ENCODE results near the gene RIMS4. TPM values are rescaled to one million over a fixed set of nuclear protein-coding genes. Genes with fewer than 3 reads are reported as not detected.
"Not testable (repeated sequence)": the region's sequence is repeated elsewhere in the genome, so short reads cannot be mapped to it uniquely, and the experiment has no call there.

Gene RIMS4
- total RNA-seq, 2 experiments from 2014 or later, result not detected

DNA sequence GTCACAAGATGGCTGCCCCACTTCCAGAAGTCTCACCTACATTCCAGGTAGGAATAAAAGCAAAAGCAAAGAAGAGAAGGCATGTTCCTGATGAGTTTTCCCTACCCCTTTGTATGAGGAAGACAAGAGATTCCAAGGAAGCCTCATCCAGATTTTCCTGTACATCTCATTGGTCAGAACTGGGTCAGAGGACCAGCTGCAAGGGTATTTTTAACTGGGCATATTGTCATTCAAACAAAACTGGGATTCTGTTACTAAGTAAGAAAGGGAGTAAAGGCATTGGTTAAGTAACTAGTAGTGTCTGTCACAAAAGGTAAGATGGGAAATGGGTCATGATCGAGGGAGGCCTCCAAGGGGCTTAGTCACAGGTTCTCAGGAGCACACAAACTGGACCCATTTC lies 28.2 kb upstream of the RIMS4 start:
- Mint-ChIP-seq H3K36me3 (ENCODE audit: low read depth) (no peaks in the 10 kb centered on the region), H3K4me3 (no peak overlapping the region), H3K27me3 (peaks cover 10% of the 10 kb centered on the region), H3K4me1 (no peaks in the 10 kb centered on the region), H3K9me3 (no peaks in the 10 kb centered on the region), H3K27ac (no peak overlapping the region)
- POLR2A ChIA-PET, result no interaction called here
- no peak for DNase-seq
- CTCF ChIA-PET, result interaction anchor here (1.0 kb wide), 1 partner anchor 14 kb away, joined by 3 read pairs; no protein-coding TSS in a partner anchor

DNA sequence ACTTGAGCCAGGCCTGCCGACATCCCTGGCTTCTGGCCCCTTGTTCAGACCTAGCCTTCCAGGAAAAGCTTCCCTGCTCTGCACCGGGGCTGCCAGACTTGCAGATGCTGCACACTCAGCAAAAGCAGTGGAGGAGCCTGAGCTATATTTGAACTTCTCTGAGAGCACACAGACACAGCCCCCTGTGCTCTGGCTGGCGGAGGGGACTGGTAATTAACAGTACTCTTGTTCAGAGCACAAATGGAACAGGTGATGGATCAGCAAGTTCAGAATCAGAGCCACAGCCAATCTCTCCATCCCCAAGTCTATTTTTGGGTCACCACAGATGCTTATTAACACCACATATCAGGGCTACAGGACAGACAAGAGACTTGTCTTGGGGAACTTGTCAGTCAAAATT lies 27.6 kb upstream of the RIMS4 start:
- Mint-ChIP-seq H3K4me1 (no peaks in the 10 kb centered on the region), H3K9me3 (no peaks in the 10 kb centered on the region), H3K27me3 (peaks cover 10% of the 10 kb centered on the region), H3K36me3 (ENCODE audit: low read depth) (no peaks in the 10 kb centered on the region), H3K4me3 (no peak overlapping the region), H3K27ac (no peak overlapping the region)
- ChIA-PET CTCF (no interaction called here), POLR2A (no interaction called here)
- DNase-seq, result no peak

DNA sequence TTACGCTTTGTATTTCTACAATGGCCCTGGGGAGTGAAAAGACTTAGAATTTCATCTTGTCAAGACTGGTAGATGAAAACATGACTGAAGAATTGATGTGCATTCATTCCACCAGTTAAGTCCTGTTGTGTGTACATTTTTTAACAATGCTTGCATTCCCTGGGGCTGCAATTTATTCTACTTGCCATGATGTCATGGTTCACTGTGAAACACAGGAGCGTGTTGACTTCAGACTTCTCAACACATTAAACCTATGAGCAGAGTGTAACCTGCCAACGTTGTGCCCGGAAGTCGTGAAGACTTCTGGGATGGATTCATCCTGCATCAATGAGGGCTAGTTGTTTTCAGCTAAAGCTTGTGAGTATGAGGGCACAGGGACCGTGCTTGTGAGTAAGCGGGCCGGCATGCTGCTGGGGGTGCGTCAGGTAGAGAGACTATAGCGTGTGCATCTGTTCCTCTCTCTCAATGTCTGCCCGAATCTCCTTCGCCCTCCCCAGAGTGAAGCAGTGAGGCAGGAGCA lies 26.3 kb upstream of the RIMS4 start:
- peaks cover 7% of the 10 kb centered on the region for H3K27me3 Mint-ChIP-seq

DNA sequence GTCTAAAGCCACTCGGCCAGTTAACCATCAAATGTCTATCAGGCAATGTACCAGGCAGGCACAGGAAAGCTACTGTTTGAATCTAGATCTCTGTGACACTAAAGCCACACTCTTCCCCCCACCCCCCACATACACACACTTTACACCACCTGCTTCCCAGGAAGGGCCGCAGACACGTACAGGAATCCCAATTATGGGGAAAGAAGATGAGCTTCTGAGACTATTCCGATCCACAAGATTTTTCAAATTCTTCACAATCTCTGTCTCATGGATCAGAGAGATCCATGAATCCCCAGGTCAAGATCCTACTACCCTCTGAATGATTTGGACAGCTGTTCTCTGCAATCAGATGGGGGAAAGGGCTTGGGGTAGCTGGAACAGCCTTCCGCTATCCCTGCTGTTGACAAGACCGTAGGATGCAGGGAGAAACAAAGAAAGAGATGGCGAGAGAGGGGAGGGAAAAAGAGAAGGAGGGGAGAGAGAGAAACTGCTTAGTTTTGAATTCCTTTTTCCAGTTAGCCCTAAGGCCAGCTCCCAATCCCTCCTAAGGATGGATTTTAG lies 25.4 kb upstream of the RIMS4 start:
- Mint-ChIP-seq H3K27ac (no peak overlapping the region), H3K36me3 (ENCODE audit: low read depth) (no peaks in the 10 kb centered on the region), H3K27me3 (peaks cover 12% of the 10 kb centered on the region), H3K9me3 (no peaks in the 10 kb centered on the region), H3K4me3 (no peak overlapping the region), H3K4me1 (no peaks in the 10 kb centered on the region)
- CTCF ChIA-PET, result no interaction called here
- POLR2A ChIA-PET, result no interaction called here
- DNase-seq, result no peak

More for the DNA sequence above, 26.3 kb upstream of the RIMS4 start:
- CTCF ChIA-PET, result no interaction called here
- H3K4me3 Mint-ChIP-seq, result no peak overlapping the region
- H3K9me3 Mint-ChIP-seq, result no peaks in the 10 kb centered on the region
- no peaks in the 10 kb centered on the region for H3K4me1 Mint-ChIP-seq
- POLR2A ChIA-PET, result no interaction called here
- H3K36me3 Mint-ChIP-seq (ENCODE audit: low read depth), result no peaks in the 10 kb centered on the region
- no peak for DNase-seq
- no peak overlapping the region for H3K27ac Mint-ChIP-seq

DNA sequence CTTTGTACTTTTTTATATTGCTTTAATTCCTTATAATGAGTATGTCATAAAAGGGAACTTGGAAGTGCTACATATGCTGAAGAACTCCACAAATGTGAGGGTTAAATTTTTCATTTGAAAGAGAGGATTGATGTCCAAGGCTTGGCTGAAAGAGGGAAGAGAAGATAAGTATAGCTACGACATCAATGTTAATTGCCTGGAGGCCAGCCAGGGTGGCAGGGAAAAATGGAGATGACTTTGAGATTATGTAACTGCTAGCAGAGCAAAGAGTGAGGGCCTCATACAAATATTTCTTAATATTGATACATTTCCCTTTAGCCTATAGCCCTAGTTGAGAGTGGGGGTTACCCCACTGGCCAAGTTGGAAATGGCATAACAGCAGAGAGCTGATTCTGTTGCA lies 24.8 kb upstream of the RIMS4 start:
- H3K9me3 Mint-ChIP-seq, result no peaks in the 10 kb centered on the region
- H3K27ac Mint-ChIP-seq, result no peak overlapping the region
- ChIA-PET POLR2A (no interaction called here), CTCF (no interaction called here)
- no peak overlapping the region for H3K4me3 Mint-ChIP-seq
- H3K36me3 Mint-ChIP-seq (ENCODE audit: low read depth), result no peaks in the 10 kb centered on the region
- peaks cover 17% of the 10 kb centered on the region for H3K27me3 Mint-ChIP-seq
- H3K4me1 Mint-ChIP-seq, result no peaks in the 10 kb centered on the region
- no peak for DNase-seq

DNA sequence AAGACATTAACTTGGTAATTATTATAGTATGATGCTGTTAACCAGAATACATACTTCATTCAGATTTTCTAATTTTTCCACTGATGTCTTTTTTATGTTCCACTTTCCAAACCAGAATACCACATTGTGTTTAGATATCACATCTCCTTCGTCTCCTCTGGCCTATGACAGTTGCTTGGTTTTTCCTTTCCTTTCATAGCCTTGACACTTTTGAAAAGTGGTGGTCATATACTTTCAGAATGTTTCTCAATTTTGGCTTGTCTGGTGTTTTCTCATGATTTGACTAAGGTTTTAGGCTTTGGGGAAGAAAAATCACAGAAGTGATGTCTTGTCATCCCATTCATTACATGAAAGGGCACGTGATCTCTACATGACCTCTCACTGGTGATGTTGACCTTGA lies 24.3 kb upstream of the RIMS4 start:
- no peak overlapping the region for H3K27ac Mint-ChIP-seq
- no peaks in the 10 kb centered on the region for H3K4me1 Mint-ChIP-seq
- H3K9me3 Mint-ChIP-seq, result no peaks in the 10 kb centered on the region
- no peaks in the 10 kb centered on the region for H3K36me3 Mint-ChIP-seq (ENCODE audit: low read depth)
- ChIA-PET POLR2A (no interaction called here), CTCF (no interaction called here)
- peaks cover 19% of the 10 kb centered on the region for H3K27me3 Mint-ChIP-seq
- no peak overlapping the region for H3K4me3 Mint-ChIP-seq
- DNase-seq, result no peak

DNA sequence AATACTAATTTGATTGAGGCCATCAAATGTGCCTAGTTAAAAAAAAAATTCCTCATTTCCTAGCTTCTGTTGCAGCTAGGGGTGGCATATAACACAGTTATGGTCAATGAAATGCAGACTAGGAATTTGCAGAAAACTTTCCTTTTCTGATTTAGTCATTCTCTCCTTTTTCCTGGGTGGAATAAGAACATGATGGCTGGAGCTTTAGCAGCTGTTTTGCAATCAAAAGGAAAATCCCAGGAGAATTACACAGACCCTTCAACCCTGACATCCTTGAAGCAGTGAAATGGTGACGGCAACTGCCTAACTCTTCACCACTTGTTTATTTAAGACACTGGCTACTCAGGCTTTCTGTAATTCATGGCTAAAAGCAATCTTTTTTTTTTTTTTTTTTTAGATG lies 23.1 kb upstream of the RIMS4 start:
- peaks cover 24% of the 10 kb centered on the region for H3K27me3 Mint-ChIP-seq
- no peaks in the 10 kb centered on the region for H3K9me3 Mint-ChIP-seq
- H3K36me3 Mint-ChIP-seq (ENCODE audit: low read depth), result no peaks in the 10 kb centered on the region
- H3K4me3 Mint-ChIP-seq, result no peak overlapping the region
- ChIA-PET CTCF (no interaction called here), POLR2A (no interaction called here)
- H3K4me1 Mint-ChIP-seq, result no peaks in the 10 kb centered on the region
- no peak for DNase-seq
- H3K27ac Mint-ChIP-seq, result no peak overlapping the region

DNA sequence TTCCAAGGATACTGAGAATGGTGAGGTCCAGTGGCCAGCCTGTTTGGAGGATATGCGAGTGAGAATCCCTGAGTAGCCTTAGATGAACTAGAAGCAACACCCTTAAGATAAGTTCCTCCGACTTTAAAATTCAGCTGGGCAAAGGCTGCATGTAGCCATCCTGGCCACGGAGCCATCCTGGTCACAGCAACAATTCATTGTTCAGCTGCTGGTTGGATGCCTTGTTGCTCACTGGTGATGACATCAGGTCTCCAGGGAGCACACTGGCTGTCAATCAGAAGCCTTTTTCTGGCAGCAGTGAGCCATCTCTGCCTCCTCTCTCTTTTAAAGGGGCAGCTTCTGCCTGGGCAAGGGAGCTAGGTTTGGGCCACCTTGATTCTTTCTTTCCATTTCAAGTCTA lies 22.4 kb upstream of the RIMS4 start:
- H3K36me3 Mint-ChIP-seq (ENCODE audit: low read depth), result no peaks in the 10 kb centered on the region
- peaks cover 28% of the 10 kb centered on the region for H3K27me3 Mint-ChIP-seq
- ChIA-PET POLR2A (no interaction called here), CTCF (no interaction called here)
- H3K4me3 Mint-ChIP-seq, result no peak overlapping the region
- H3K9me3 Mint-ChIP-seq, result no peaks in the 10 kb centered on the region
- DNase-seq, result no peak
- no peak overlapping the region for H3K27ac Mint-ChIP-seq
- no peaks in the 10 kb centered on the region for H3K4me1 Mint-ChIP-seq

DNA sequence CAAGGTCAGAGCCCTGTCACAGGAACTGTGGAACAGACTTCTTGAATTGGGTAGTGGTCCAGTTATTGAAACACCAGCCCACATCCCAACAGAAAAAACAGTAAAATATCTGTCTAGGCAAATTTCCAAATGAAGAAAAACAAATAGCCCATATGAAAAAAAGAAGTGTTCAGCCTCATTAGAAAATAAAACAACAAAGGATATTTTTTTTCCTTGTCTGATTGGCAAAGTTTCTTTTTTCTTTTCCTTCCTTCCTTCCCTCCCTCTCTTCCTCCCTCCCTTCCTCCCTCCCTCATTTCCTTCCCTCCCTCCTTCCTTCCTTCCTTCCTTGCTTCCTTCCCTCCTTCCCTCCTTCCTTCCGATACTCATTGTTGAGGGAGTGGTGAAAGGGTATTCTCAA lies 20.6 kb upstream of the RIMS4 start:
- no peaks in the 10 kb centered on the region for H3K9me3 Mint-ChIP-seq
- DNase-seq, result no peak
- no peak overlapping the region for H3K4me3 Mint-ChIP-seq
- ChIA-PET CTCF (interaction anchor here (0.7 kb wide), 1 partner anchor 94 kb away, joined by 3 read pairs; no protein-coding TSS in a partner anchor), POLR2A (no interaction called here)
- no peaks in the 10 kb centered on the region for H3K36me3 Mint-ChIP-seq (ENCODE audit: low read depth)
- H3K27me3 Mint-ChIP-seq, result peaks cover 31% of the 10 kb centered on the region
- H3K27ac Mint-ChIP-seq, result no peak overlapping the region
- H3K4me1 Mint-ChIP-seq, result no peaks in the 10 kb centered on the region

DNA sequence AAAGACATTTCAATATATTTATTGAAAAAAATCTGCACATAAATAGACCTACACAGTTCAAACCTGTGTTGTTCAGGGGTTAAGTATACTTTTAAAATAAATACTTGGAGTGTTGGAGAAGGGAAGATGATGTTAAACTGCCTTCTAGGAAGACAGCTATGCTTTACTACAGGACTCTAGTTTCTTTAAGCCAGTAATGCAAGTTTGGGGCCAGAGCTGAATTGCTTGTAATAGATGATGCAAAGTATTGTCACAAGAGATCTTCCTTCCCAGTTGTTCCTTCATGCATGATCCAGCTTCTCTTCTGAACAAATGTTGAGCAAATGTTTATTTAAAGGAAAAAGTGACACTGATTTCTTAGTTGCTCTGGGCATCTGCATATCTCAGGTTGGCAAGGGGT lies 20.2 kb upstream of the RIMS4 start:
- CTCF ChIA-PET, result interaction anchor here (0.7 kb wide), 1 partner anchor 93 kb away, joined by 3 read pairs; no protein-coding TSS in a partner anchor
- DNase-seq, result no peak
- H3K4me3 Mint-ChIP-seq, result no peak overlapping the region
- H3K4me1 Mint-ChIP-seq, result no peaks in the 10 kb centered on the region
- H3K9me3 Mint-ChIP-seq, result no peaks in the 10 kb centered on the region
- peaks cover 31% of the 10 kb centered on the region for H3K27me3 Mint-ChIP-seq
- H3K36me3 Mint-ChIP-seq (ENCODE audit: low read depth), result no peaks in the 10 kb centered on the region
- POLR2A ChIA-PET, result no interaction called here
- H3K27ac Mint-ChIP-seq, result no peak overlapping the region

DNA sequence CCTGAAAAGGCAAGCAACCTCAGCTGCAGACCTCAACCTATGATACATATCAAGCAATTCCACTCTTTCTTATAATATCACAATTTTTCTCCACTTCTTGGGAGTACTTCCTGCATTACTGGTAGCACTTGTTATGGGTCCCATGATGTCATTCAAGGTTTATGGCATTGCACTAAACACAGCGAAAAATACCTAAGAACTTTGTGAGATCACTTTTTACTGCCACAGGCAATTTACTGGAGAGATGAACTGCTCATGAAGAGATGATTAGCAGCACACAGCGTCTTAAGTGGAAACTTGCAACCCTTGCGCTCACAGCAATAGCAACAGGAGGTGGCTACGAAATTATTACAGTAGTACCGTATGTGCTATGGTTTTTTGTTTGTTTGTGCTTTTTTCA lies 19.3 kb upstream of the RIMS4 start:
- Mint-ChIP-seq H3K27me3 (peaks cover 31% of the 10 kb centered on the region), H3K4me1 (no peaks in the 10 kb centered on the region), H3K9me3 (no peaks in the 10 kb centered on the region), H3K36me3 (ENCODE audit: low read depth) (no peaks in the 10 kb centered on the region), H3K27ac (no peak overlapping the region), H3K4me3 (no peak overlapping the region)
- CTCF ChIA-PET, result no interaction called here
- no peak for DNase-seq
- POLR2A ChIA-PET, result no interaction called here

DNA sequence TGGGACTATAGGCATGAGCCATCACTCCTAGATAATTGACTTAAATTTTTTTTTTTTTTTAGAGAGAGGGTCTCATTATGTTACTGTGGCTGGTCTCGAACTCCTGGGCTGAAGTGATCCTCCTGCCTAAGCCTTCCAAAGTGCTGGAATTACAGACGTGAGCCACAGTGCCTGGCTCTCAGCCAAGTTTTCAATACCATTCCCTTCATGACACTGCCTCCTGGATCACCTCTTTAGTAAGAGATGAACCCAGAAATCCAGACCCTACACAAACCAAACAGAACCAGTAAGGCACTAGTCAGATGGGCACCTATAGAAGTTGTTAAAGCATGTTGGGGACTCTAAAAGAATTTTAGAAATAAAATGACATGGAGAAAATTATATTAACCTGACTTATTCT lies 18.3 kb upstream of the RIMS4 start:
- DNase-seq, result no peak
- Mint-ChIP-seq H3K9me3 (no peaks in the 10 kb centered on the region), H3K27ac (no peak overlapping the region), H3K27me3 (peaks cover 31% of the 10 kb centered on the region), H3K36me3 (ENCODE audit: low read depth) (no peaks in the 10 kb centered on the region), H3K4me1 (no peaks in the 10 kb centered on the region), H3K4me3 (no peak overlapping the region)
- ChIA-PET POLR2A (no interaction called here), CTCF (interaction anchor here (1.0 kb wide), 1 partner anchor 269 kb away, joined by 3 read pairs; no protein-coding TSS in a partner anchor)

DNA sequence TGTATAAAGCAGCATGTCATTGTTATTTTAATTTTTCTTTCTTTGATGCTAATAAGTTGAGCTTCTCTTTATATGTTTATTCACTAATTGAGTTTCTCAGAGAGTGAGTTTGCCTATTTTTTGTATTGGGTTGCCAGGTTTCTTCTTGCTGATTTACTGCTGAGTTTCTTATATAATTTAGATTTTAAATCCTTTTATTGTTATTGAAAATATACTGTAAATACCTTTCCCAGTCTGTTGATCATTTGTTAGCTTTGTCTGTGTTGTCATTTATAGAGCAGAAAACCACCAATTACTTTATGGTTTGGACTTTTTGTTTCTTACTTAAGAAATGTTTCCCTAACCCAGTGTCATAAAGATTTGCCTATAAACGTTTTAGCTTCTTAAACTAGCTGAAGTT lies 17.1 kb upstream of the RIMS4 start:
- H3K27me3 Mint-ChIP-seq, result peaks cover 28% of the 10 kb centered on the region
- ChIA-PET CTCF (no interaction called here), POLR2A (interaction anchor here (0.7 kb wide), 1 partner anchor 431 kb away, joined by 4 read pairs; no protein-coding TSS in a partner anchor)
- no peaks in the 10 kb centered on the region for H3K4me1 Mint-ChIP-seq
- H3K27ac Mint-ChIP-seq, result no peak overlapping the region
- no peak overlapping the region for H3K4me3 Mint-ChIP-seq
- H3K9me3 Mint-ChIP-seq, result no peaks in the 10 kb centered on the region
- DNase-seq, result no peak
- H3K36me3 Mint-ChIP-seq (ENCODE audit: low read depth), result no peaks in the 10 kb centered on the region

DNA sequence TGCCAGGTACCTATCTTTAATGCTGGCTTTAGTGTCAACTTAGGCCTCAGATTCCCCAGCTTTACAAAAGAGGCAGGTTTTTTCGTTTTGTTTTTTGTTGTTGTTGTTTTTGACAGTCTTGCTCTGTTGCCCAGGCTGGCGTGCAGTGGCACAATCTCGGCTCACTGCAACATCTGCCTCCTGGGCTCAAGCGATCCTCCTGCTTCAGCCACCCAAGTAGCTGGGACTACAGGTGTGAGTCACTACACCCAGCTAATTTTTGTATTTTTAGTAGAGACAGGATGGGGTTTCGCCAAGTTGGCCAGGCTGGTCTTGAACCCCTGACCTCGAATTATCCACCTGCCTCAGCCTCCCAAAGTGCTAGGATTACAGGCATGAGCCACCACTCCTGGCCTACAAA lies 11.2 kb upstream of the RIMS4 start:
- H3K9me3 Mint-ChIP-seq; DNase-seq; H3K4me1 Mint-ChIP-seq; POLR2A ChIA-PET; H3K4me3 Mint-ChIP-seq; H3K27ac Mint-ChIP-seq; H3K36me3 Mint-ChIP-seq (ENCODE audit: low read depth); CTCF ChIA-PET; H3K27me3 Mint-ChIP-seq: not testable (repeated sequence)

All from activated CD4-positive, alpha-beta T cell treated with anti-CD3 and anti-CD28 coated beads, Interleukin-2, amount 10 ng/mL, durations not matched to agents 7 days and 5 days (primary cell).